SK-N-SH treated with all-trans-retinoic acid at 6 μM for 48 hours (cell line): Measurements from ENCODE around the gene ETF1.

Experiments used
- CSDC2 ChIP-seq: fragments of 250-450 bp; sonication (Bioruptor Pico); IDR thresholded peaks from 2 replicates; pipeline ENCODE4 v1.5.0; 2020; ENCODE audit warnings: mild to moderate bottlenecking, moderate library complexity
- ESRRG ChIP-seq: fragments of 250-450 bp; sonication (Bioruptor Pico); IDR thresholded peaks from 2 replicates; pipeline ENCODE4 v1.6.1; 2021; ENCODE audit warnings: mild to moderate bottlenecking
- GLIS3 ChIP-seq: fragments of 250-450 bp; sonication (Bioruptor Pico); IDR thresholded peaks from 2 replicates; pipeline ENCODE4 v1.5.0; 2020; ENCODE audit warnings: mild to moderate bottlenecking, moderate library complexity
- ISL1 ChIP-seq: fragments of 250-450 bp; sonication (Bioruptor Pico); IDR thresholded peaks from 2 replicates; pipeline ENCODE4 v2.1.2; 2022; ENCODE audit warnings: mild to moderate bottlenecking, moderate library complexity
- PATZ1 ChIP-seq: fragments of 250-450 bp; sonication (Bioruptor Pico); IDR thresholded peaks from 2 replicates; pipeline ENCODE4 v1.8.0; 2020; ENCODE audit warnings: mild to moderate bottlenecking, moderate library complexity, borderline replicate concordance
- POU6F1 ChIP-seq: fragments of 250-450 bp; sonication (Bioruptor Pico); IDR thresholded peaks from 2 replicates; pipeline ENCODE4 v1.8.0; 2021; ENCODE audit warnings: low read depth, mild to moderate bottlenecking, moderate library complexity, borderline replicate concordance
- PPARA ChIP-seq: fragments of 250-450 bp; sonication (Bioruptor Pico); IDR thresholded peaks from 2 replicates; pipeline ENCODE4 v1.5.0; 2020; ENCODE audit warnings: mild to moderate bottlenecking, borderline replicate concordance
- TOX ChIP-seq: fragments of 250-450 bp; sonication (Bioruptor Pico); IDR thresholded peaks from 2 replicates; pipeline ENCODE4 v1.8.0; 2021; ENCODE audit warnings: mild to moderate bottlenecking, moderate library complexity, borderline replicate concordance
- ZC3H10 ChIP-seq: fragments of 250-450 bp; sonication (Bioruptor Pico); IDR thresholded peaks from 2 replicates; pipeline ENCODE4 v1.5.1; 2021; ENCODE audit warnings: mild to moderate bottlenecking, moderate library complexity
- ZFP30 ChIP-seq: fragments of 450-650 bp; formaldehyde crosslinking; IDR thresholded peaks from 2 replicates; pipeline ENCODE4 v1.5.0; 2022; ENCODE audit warnings: mild to moderate bottlenecking, moderate library complexity
- ZNF8 ChIP-seq: fragments of 450-650 bp; formaldehyde crosslinking; IDR thresholded peaks from 2 replicates; pipeline ENCODE4 v1.5.0; 2020; ENCODE audit warnings: mild to moderate bottlenecking, moderate library complexity

- TF ChIP-seq PATZ1 (CRISPR knock-in tag) (peak; percentile 38; the same call in 1 of the 2 replicates), PPARA (no peak), ESRRG (no peak), ZC3H10 (no peak), ZNF8 (no peak), GLIS3 (CRISPR knock-in tag) (no peak), CSDC2 (CRISPR knock-in tag) (no peak), POU6F1 (no peak), ZFP30 (CRISPR knock-in tag) (no peak), ISL1 (no peak), TOX (no peak)
Observed at GRCh38 chr5:138464388-138465260, 78.4 kb downstream of the ETF1 start.
